ENCODE results near the gene ATP2A1.

ATP2A1 gene

GRCh38 chr16:28912558-28912957 is 34.3 kb downstream of the ATP2A1 start:
- DNase-seq (ENCODE audit: low spot score): no peak
- 0 out of 2 replicates have a peak overlapping the region, but pooled peaks have one; percentile 6 for H3K27ac ChIP-seq
- TF ChIP-seq CTCF (conservative IDR thresholded peaks at IDR 0.05; ENCODE audit: low read depth): no peak
- POLR2A ChIA-PET (ENCODE audit: low non-redundant PET): interaction anchor here (0.5 kb wide), 1 partner anchor 10 kb away, joined by 3 read pairs; no protein-coding TSS in a partner anchor
- CTCF ChIA-PET: no interaction called here

- TF ChIP-seq CTCF (conservative IDR thresholded peaks at IDR 0.05; ENCODE audit: low read depth): no peak
- CTCF ChIA-PET: no interaction called here
- DNase-seq (ENCODE audit: low spot score): no peak
- no peak overlapping the region for H3K27ac ChIP-seq
- POLR2A ChIA-PET (ENCODE audit: low non-redundant PET): no interaction called here
These were observed 35.8 kb downstream of the ATP2A1 start for GRCh38 chr16:28913946-28914724.

- no peak for TF ChIP-seq CTCF (conservative IDR thresholded peaks at IDR 0.05; ENCODE audit: low read depth)
- ChIA-PET POLR2A (ENCODE audit: low non-redundant PET) (no interaction called here), CTCF (interaction anchor here (0.6 kb wide), 1 partner anchor 1924 kb away, joined by 3 read pairs; no protein-coding TSS in a partner anchor)
- no peak for DNase-seq (ENCODE audit: low spot score)
- H3K27ac ChIP-seq: 0 out of 2 replicates have a peak overlapping the region, but pooled peaks have one; percentile 11
These were observed 36.9 kb downstream of the ATP2A1 start for GRCh38 chr16:28915181-28915580.

DNA sequence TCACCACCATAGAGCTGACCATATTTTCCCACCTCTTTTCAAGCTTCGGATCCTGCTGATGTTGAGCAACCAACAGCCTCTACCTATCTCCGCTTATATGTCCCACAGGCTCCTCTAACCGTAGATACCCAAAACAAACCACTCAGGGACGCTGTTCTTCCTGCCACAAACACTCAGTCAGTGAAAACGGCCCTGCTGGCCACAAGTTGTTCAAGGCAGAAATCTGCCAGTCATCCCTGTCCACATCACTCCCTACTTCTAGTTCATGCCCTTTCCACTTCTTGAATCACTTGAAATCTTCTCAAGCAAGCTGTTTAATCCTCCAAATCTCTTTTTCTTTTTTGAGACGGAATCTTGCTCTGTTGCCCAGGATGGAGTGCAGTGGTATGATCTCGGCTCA is 38.8 kb downstream of the ATP2A1 start:
- CTCF ChIA-PET: no interaction called here
- DNase-seq (ENCODE audit: low spot score): no peak
- no peak overlapping the region for H3K27ac ChIP-seq
- POLR2A ChIA-PET (ENCODE audit: low non-redundant PET): no interaction called here
- TF ChIP-seq CTCF (conservative IDR thresholded peaks at IDR 0.05; ENCODE audit: low read depth): no peak

GRCh38 chr16:28918698-28919097 is 40.4 kb downstream of the ATP2A1 start:
- POLR2A ChIA-PET (ENCODE audit: low non-redundant PET): no interaction called here
- CTCF ChIA-PET: interaction anchor here (0.5 to 0.9 kb wide), 2 partner anchors 19 to 26 kb away, joined by 3 to 4 read pairs; no protein-coding TSS in a partner anchor
- no peak for DNase-seq (ENCODE audit: low spot score)
- H3K27ac ChIP-seq: no peak overlapping the region
- TF ChIP-seq CTCF (conservative IDR thresholded peaks at IDR 0.05; ENCODE audit: low read depth): no peak

DNA sequence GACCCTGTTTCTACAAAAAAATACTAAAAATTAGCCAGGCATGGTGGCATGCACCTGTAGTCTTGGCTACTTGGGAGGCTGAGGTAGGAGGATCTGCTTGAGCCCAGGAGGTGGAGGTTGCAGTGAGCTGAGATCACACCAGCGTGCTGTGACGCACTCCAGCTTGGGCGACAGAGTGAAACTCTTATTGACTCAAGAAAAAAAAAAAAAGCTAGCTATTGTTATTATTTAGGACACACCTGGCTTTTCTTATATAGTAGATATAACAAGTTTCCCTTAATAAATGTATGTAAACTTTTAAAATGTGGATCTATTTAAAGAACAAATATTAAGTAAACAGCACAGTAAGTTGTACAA is 44.9 kb downstream of the ATP2A1 start:
- no peak overlapping the region for H3K27ac ChIP-seq
- CTCF ChIA-PET: interaction anchor here (0.6 to 0.9 kb wide), 2 partner anchors 57 to 86 kb away, joined by 3 to 5 read pairs; no protein-coding TSS in a partner anchor
- no peak for DNase-seq (ENCODE audit: low spot score)
- POLR2A ChIA-PET (ENCODE audit: low non-redundant PET): interaction anchor here (0.6 kb wide), 1 partner anchor 108 kb away, joined by 4 read pairs; no protein-coding TSS in a partner anchor
- no peak for TF ChIP-seq CTCF (conservative IDR thresholded peaks at IDR 0.05; ENCODE audit: low read depth)

Data from RWPE1 (cell line).